Stimulated activated CD4-positive, alpha-beta T cell treated with anti-CD3 and anti-CD28 coated beads, Interleukin-1b, Interleukin-23, amount 100 ng/mL, for 48 hours (primary cell): ENCODE results near the gene DENND4C.

Experiments
- DNase-seq: peaks from one replicate; pipeline ENCODE4 v3.0.0-alpha.2; 2020

The DENND4C gene

GRCh38 chr9:19420877-19421276 is 190.4 kb downstream of the DENND4C start:
- no peak for DNase-seq
